H9 (cell line): ENCODE results near the gene GPR68. TPM values are rescaled to one million over a fixed set of nuclear protein-coding genes. Genes with fewer than 3 reads are reported as not detected.

ENCODE experiments used
- DNase-seq: peaks from one replicate; pipeline ENCODE4 v3.0.0-alpha.2; 2017
- H2AFZ ChIP-seq: one replicate; pipeline ENCODE4 v1.6.1; 2013; ENCODE audit warnings: mild to moderate bottlenecking, low read length, control low read depth, moderate library complexity
- H2AK5ac ChIP-seq: 2 replicates; pipeline ENCODE4 v1.6.1; 2013; ENCODE audit warnings: low read length, control low read depth, mixed read lengths; ENCODE audit not compliant: insufficient read length
- H2BK120ac ChIP-seq: one replicate; pipeline ENCODE4 v1.6.1; 2013; ENCODE audit warnings: low read depth, mild to moderate bottlenecking, low read length, control low read depth, inconsistent platforms; ENCODE audit not compliant: poor library complexity, severe bottlenecking
- H2BK12ac ChIP-seq: 2 replicates; pipeline ENCODE4 v1.6.1; 2013; ENCODE audit warnings: low read length, control low read depth, mixed read lengths, low read depth; ENCODE audit not compliant: insufficient read length
- H2BK15ac ChIP-seq: 2 replicates; pipeline ENCODE4 v1.6.1; 2013; ENCODE audit warnings: low read depth, low read length, control low read depth
- H2BK20ac ChIP-seq: one replicate; pipeline ENCODE4 v1.6.1; 2013; ENCODE audit warnings: low read depth, mild to moderate bottlenecking, low read length, control low read depth, inconsistent platforms; ENCODE audit not compliant: poor library complexity, severe bottlenecking
- H2BK5ac ChIP-seq: 2 replicates; pipeline ENCODE4 v1.6.1; 2013; ENCODE audit warnings: low read length, control low read depth, mixed read lengths; ENCODE audit not compliant: insufficient read length
- H3K14ac ChIP-seq: 2 replicates; pipeline ENCODE4 v1.6.1; 2013; ENCODE audit warnings: low read length, control low read depth; ENCODE audit not compliant: insufficient read depth
- H3K18ac ChIP-seq: 2 replicates; pipeline ENCODE4 v1.6.1; 2013; ENCODE audit warnings: low read depth, mild to moderate bottlenecking, mixed read lengths, low read length, control low read depth; ENCODE audit not compliant: insufficient read length
- H3K23ac ChIP-seq: 2 replicates; pipeline ENCODE4 v1.6.1; 2013; ENCODE audit warnings: low read length, control low read depth, mixed read lengths, low read depth; ENCODE audit not compliant: insufficient read length
- H3K23me2 ChIP-seq: 2 replicates; pipeline ENCODE4 v1.6.1; 2013; ENCODE audit warnings: low read depth, mild to moderate bottlenecking, mixed read lengths, low read length, control low read depth; ENCODE audit not compliant: insufficient read length, poor library complexity, severe bottlenecking
- H3K27ac ChIP-seq: 2 replicates; pipeline ENCODE4 v1.5.1; 2013; ENCODE audit warnings: low read length, control low read depth, mixed read lengths, low read depth; ENCODE audit not compliant: insufficient read length
- H3K27me3 ChIP-seq: 2 replicates; pipeline ENCODE4 v1.6.1; 2013; ENCODE audit warnings: low read length, control low read depth, inconsistent platforms; ENCODE audit not compliant: insufficient read depth
- H3K4ac ChIP-seq: 2 replicates; pipeline ENCODE4 v1.6.1; 2013; ENCODE audit warnings: low read depth, mild to moderate bottlenecking, control low read depth, inconsistent platforms, low read length, moderate library complexity
- H3K4me1 ChIP-seq: 2 replicates; pipeline ENCODE4 v1.6.1; 2013; ENCODE audit warnings: low read length, control low read depth, inconsistent platforms; ENCODE audit not compliant: insufficient read depth
- H3K4me2 ChIP-seq: 2 replicates; pipeline ENCODE4 v1.6.1; 2013; ENCODE audit warnings: low read length, control low read depth, mixed read lengths; ENCODE audit not compliant: insufficient read length, insufficient read depth
- H3K56ac ChIP-seq: 2 replicates; pipeline ENCODE4 v1.6.1; 2013; ENCODE audit warnings: low read depth, mild to moderate bottlenecking, mixed read lengths, low read length, control low read depth; ENCODE audit not compliant: insufficient read length
- H3K79me1 ChIP-seq: 2 replicates; pipeline ENCODE4 v1.6.1; 2013; ENCODE audit warnings: low read depth, mild to moderate bottlenecking, moderate library complexity, low read length, control low read depth, inconsistent platforms; ENCODE audit not compliant: insufficient read depth, poor library complexity, severe bottlenecking
- H3K79me2 ChIP-seq: 2 replicates; pipeline ENCODE4 v1.6.1; 2013; ENCODE audit warnings: low read length, control low read depth, inconsistent platforms; ENCODE audit not compliant: insufficient read depth
- H3K9ac ChIP-seq: 2 replicates; pipeline ENCODE4 v1.6.1; 2013; ENCODE audit warnings: low read length, control low read depth, mixed read lengths; ENCODE audit not compliant: insufficient read length; ENCODE audit errors: extremely low read depth
- H3K9me3 ChIP-seq: one replicate; pipeline ENCODE4 v1.6.1; 2013; ENCODE audit warnings: low read depth, low read length, inconsistent platforms; ENCODE audit not compliant: control insufficient read depth
- H3T11ph ChIP-seq: one replicate; pipeline ENCODE4 v1.6.1; 2013; ENCODE audit warnings: mild to moderate bottlenecking, low read length, control low read depth, inconsistent platforms
- H4K20me1 ChIP-seq: one replicate; pipeline ENCODE4 v1.6.1; 2013; ENCODE audit not compliant: control insufficient read depth, insufficient read length, insufficient read depth
- H4K5ac ChIP-seq: 2 replicates; pipeline ENCODE4 v1.6.1; 2013; ENCODE audit warnings: low read depth, mild to moderate bottlenecking, mixed read lengths, low read length, control low read depth; ENCODE audit not compliant: insufficient read length
- H4K8ac ChIP-seq: replicated peaks from 2 replicates; pipeline ENCODE4 v1.6.1; 2013; ENCODE audit warnings: low read length, control low read depth, mixed read lengths, low read depth; ENCODE audit not compliant: insufficient read length
- H4K91ac ChIP-seq: 2 replicates; pipeline ENCODE4 v1.6.1; 2013; ENCODE audit warnings: low read depth, mild to moderate bottlenecking, moderate library complexity, mixed read lengths, low read length, control low read depth; ENCODE audit not compliant: insufficient read length
- H3K27ac Mint-ChIP-seq, 3 experiments: 2 replicates in 2 of 3; 3 replicates in 1 of 3; pipeline ENCODE4 v1.8.0; 2020 to 2021; ENCODE audit warnings: mixed read lengths in 3 of 3, mild to moderate bottlenecking in 1 of 3, moderate library complexity in 1 of 3
- H3K27me3 Mint-ChIP-seq: 2 replicates; pipeline ENCODE4 v1.8.0; 2021; ENCODE audit warnings: low read depth, mild to moderate bottlenecking, moderate library complexity, mixed read lengths
- H3K36me3 Mint-ChIP-seq, 3 experiments: 2 replicates in 2 of 3; 3 replicates in 1 of 3; pipeline ENCODE4 v1.8.0; 2020 to 2021; ENCODE audit warnings: low read depth in 3 of 3, mixed read lengths in 3 of 3; ENCODE audit not compliant: insufficient read depth in 1 of 3
- H3K4me1 Mint-ChIP-seq, 2 experiments: 2 replicates each; pipeline ENCODE4 v1.8.0; 2020; ENCODE audit warnings: mixed read lengths in 2 of 2
- H3K4me3 Mint-ChIP-seq, 2 experiments: 2 replicates in 1 of 2; 3 replicates in 1 of 2; pipeline ENCODE4 v1.8.0; 2020 to 2021; ENCODE audit warnings: mild to moderate bottlenecking in 2 of 2, mixed read lengths in 2 of 2, moderate library complexity in 1 of 2
- H3K9me3 Mint-ChIP-seq, 2 experiments: 2 replicates in 1 of 2; 3 replicates in 1 of 2; pipeline ENCODE4 v1.8.0; 2020; ENCODE audit warnings: mild to moderate bottlenecking in 2 of 2, mixed read lengths in 2 of 2, moderate library complexity in 1 of 2
- CTCF ChIP-seq: fragments of 200-600 bp; sonication (generic); conservative IDR thresholded peaks from 3 replicates; pipeline ENCODE4 v1.8.0; 2021; ENCODE audit warnings: antibody characterized with exemption, mild to moderate bottlenecking
- WGBS: extraction: QIAGEN DNeasy Blood & Tissue Kit; methylation state at CpG from one replicate; pipeline ENCODE4 v1.1.7; 2013; ENCODE audit warnings: missing lambda C conversion rate, low lambda C conversion rate, mixed read lengths; ENCODE audit not compliant: insufficient read length; ENCODE audit errors: extremely low coverage; 5-methylcytosine and 5-hydroxymethylcytosine counted together
- total RNA-seq: library from RNA; stranded (reverse); gene quantifications from 2 replicates; pipeline ENCODE4 v1.2.1, GENCODE V29; 2021

Gene GPR68
- total RNA-seq, 1 experiment from 2014 or later: 0.33 TPM

- Histone ChIP-seq H3K23me2 (no peaks in the 10 kb centered on the region), H2BK12ac (no peak overlapping the region), H4K91ac (no peak overlapping the region), H4K20me1 (no peaks in the 10 kb centered on the region), H2BK120ac (no peak overlapping the region), H3K4me2 (no peak overlapping the region), H3K14ac (no peak overlapping the region), H3K4ac (no peak overlapping the region), H2BK20ac (no peak overlapping the region), H3K56ac (no peak overlapping the region), H3K79me2 (no peaks in the 10 kb centered on the region), H3T11ph (no peak overlapping the region), H2BK15ac (no peak overlapping the region), H3K9me3 (no peaks in the 10 kb centered on the region), H3K79me1 (no peaks in the 10 kb centered on the region), H3K18ac (no peak overlapping the region), H3K4me1 (no peaks in the 10 kb centered on the region), H3K9ac (no peak overlapping the region), H4K8ac (peak overlapping the region; percentile 39), H2AFZ (no peak overlapping the region), H4K5ac (no peak overlapping the region), H3K27me3 (no peaks in the 10 kb centered on the region), H2BK5ac (no peak overlapping the region), H3K27ac (no peak overlapping the region), H2AK5ac (no peak overlapping the region), H3K23ac (no peak overlapping the region)
- no CpG with 5 or more reads among the region's 13 CpGs for WGBS
- Mint-ChIP-seq H3K27me3 (no peaks in the 10 kb centered on the region; the same call in none of the 2 replicates), H3K9me3 (no peaks in the 10 kb centered on the region), H3K4me1 (peaks cover 0 to 5% of the 10 kb centered on the region in 2 experiments; a peak in 1 of 4 replicates), H3K27ac (no peak overlapping the region; a peak in 2 of 7 replicates), H3K4me3 (no peak overlapping the region), H3K36me3 (peaks cover 0 to 33% (median 12%) of the 10 kb centered on the region in 3 experiments; a peak in 6 of 7 replicates)
- DNase-seq: no peak
- no peak for TF ChIP-seq CTCF
These were observed 27.7 kb downstream of the GPR68 start for GRCh38 chr14:91216731-91217226.
